Astrocyte (in vitro differentiated cells and primary cell): ENCODE measurements around the gene RAB21. TPM values are rescaled to one million over a fixed set of nuclear protein-coding genes. Genes with fewer than 3 reads are reported as not detected.

Experiments used
- DNase-seq: peaks from one replicate; pipeline ENCODE4 v3.0.0-alpha.2; 2010; ENCODE audit warnings: low read depth
- FAIRE-seq: peaks from 2 replicates; lab custom pipeline; 2011; peaks lifted over from hg19 to GRCh38; lab: Jason Lieb, UNC
- H2AFZ ChIP-seq: 2 replicates; pipeline ENCODE4 v1.6.0; 2012; ENCODE audit warnings: low read depth, low read length, inconsistent platforms
- H3K27ac ChIP-seq: 2 replicates; pipeline ENCODE4 v1.5.1; 2011; ENCODE audit warnings: low read depth, low read length, inconsistent platforms
- H3K27me3 ChIP-seq: 2 replicates; pipeline ENCODE4 v1.6.0; 2011; ENCODE audit warnings: low read length, inconsistent platforms; ENCODE audit not compliant: insufficient read depth
- H3K36me3 ChIP-seq: 2 replicates; pipeline ENCODE4 v1.5.1; 2011; ENCODE audit warnings: low read length, inconsistent platforms; ENCODE audit not compliant: insufficient read depth
- H3K4me1 ChIP-seq: 2 replicates; pipeline ENCODE4 v1.5.1; 2011; ENCODE audit warnings: low read length, inconsistent platforms; ENCODE audit not compliant: insufficient read depth
- H3K4me2 ChIP-seq: 2 replicates; pipeline ENCODE4 v1.6.0; 2012; ENCODE audit warnings: low read length, inconsistent platforms
- H3K4me3 ChIP-seq: 2 replicates; pipeline ENCODE4 v1.5.1; 2011; ENCODE audit warnings: low read depth, mild to moderate bottlenecking, low read length, inconsistent platforms; ENCODE audit not compliant: insufficient read depth
- H3K79me2 ChIP-seq: 2 replicates; pipeline ENCODE4 v1.6.0; 2012; ENCODE audit warnings: mild to moderate bottlenecking, low read length, inconsistent platforms; ENCODE audit not compliant: insufficient read depth
- H3K9ac ChIP-seq: 2 replicates; pipeline ENCODE4 v1.6.0; 2012; ENCODE audit warnings: mild to moderate bottlenecking, low read length, inconsistent platforms
- H3K9me3 ChIP-seq: 2 replicates; pipeline ENCODE4 v1.5.1; 2012; ENCODE audit warnings: low read depth, mild to moderate bottlenecking, low read length, inconsistent platforms; ENCODE audit not compliant: insufficient read depth
- H4K20me1 ChIP-seq: 2 replicates; pipeline ENCODE4 v1.6.0; 2012; ENCODE audit warnings: low read length, inconsistent platforms; ENCODE audit not compliant: insufficient read depth
- H3K27ac Mint-ChIP-seq: one replicate; pipeline ENCODE4 v1.8.0; 2021; ENCODE audit warnings: mild to moderate bottlenecking, mixed read lengths; ENCODE audit not compliant: unreplicated experiment
- H3K27me3 Mint-ChIP-seq: one replicate; pipeline ENCODE4 v1.8.0; 2021; ENCODE audit warnings: low read depth, mixed read lengths; ENCODE audit not compliant: unreplicated experiment
- H3K36me3 Mint-ChIP-seq: one replicate; pipeline ENCODE4 v1.8.0; 2021; ENCODE audit warnings: low read depth, mixed read lengths; ENCODE audit not compliant: unreplicated experiment
- H3K4me1 Mint-ChIP-seq: one replicate; pipeline ENCODE4 v1.8.0; 2021; ENCODE audit warnings: low read depth, mixed read lengths; ENCODE audit not compliant: unreplicated experiment
- H3K4me3 Mint-ChIP-seq: one replicate; pipeline ENCODE4 v1.8.0; 2021; ENCODE audit warnings: mild to moderate bottlenecking, moderate library complexity, mixed read lengths; ENCODE audit not compliant: unreplicated experiment
- H3K9me3 Mint-ChIP-seq: one replicate; pipeline ENCODE4 v1.8.0; 2021; ENCODE audit warnings: mild to moderate bottlenecking, mixed read lengths; ENCODE audit not compliant: unreplicated experiment
- CTCF ChIP-seq: IDR thresholded peaks from 2 replicates; pipeline ENCODE4 v1.5.1; 2011; ENCODE audit warnings: low read depth, mild to moderate bottlenecking, inconsistent platforms, low read length, moderate library complexity; ENCODE audit not compliant: insufficient read depth
- EZH2 ChIP-seq: IDR thresholded peaks from 2 replicates; pipeline ENCODE4 v1.6.1; 2012; ENCODE audit warnings: mild to moderate bottlenecking, low read length, inconsistent platforms; ENCODE audit not compliant: insufficient read depth
- total RNA-seq: library from RNA; stranded (reverse); gene quantifications from 2 replicates; pipeline ENCODE4 v1.2.1, GENCODE V29; 2021

RAB21 gene
- total RNA-seq, 1 donor from 2014 or later, result 88.5 TPM

- Histone ChIP-seq H4K20me1 (peaks cover 16% of the 10 kb centered on the region), H3K9ac (no peak overlapping the region), H3K27me3 (no peaks in the 10 kb centered on the region), H3K9me3 (no peaks in the 10 kb centered on the region), H3K4me2 (no peak overlapping the region), H3K79me2 (no peaks in the 10 kb centered on the region), H3K4me3 (no peak overlapping the region), H3K36me3 (peaks cover 7% of the 10 kb centered on the region), H3K27ac (no peak overlapping the region), H3K4me1 (no peaks in the 10 kb centered on the region), H2AFZ (no peak overlapping the region)
- H3K9me3 Mint-ChIP-seq, result no peaks in the 10 kb centered on the region
- no peak overlapping the region for H3K4me3 Mint-ChIP-seq
- no peaks in the 10 kb centered on the region for H3K27me3 Mint-ChIP-seq
- TF ChIP-seq CTCF, result no peak
- no peak for TF ChIP-seq EZH2
- FAIRE-seq (no peak), DNase-seq (no peak)
- peaks cover 6% of the 10 kb centered on the region for H3K4me1 Mint-ChIP-seq
- H3K27ac Mint-ChIP-seq, result no peak overlapping the region
- no peaks in the 10 kb centered on the region for H3K36me3 Mint-ChIP-seq
These were observed 36.9 kb downstream of the RAB21 start for GRCh38 chr12:71791473-71792150.

GRCh38 chr12:71792599-71792998 lies 37.9 kb downstream of the RAB21 start:
- H3K27me3 Mint-ChIP-seq, result no peaks in the 10 kb centered on the region
- Histone ChIP-seq H3K4me2 (no peak overlapping the region), H3K27ac (no peak overlapping the region), H3K4me1 (no peaks in the 10 kb centered on the region), H3K27me3 (no peaks in the 10 kb centered on the region), H2AFZ (no peak overlapping the region), H3K4me3 (no peak overlapping the region), H3K9ac (no peak overlapping the region), H4K20me1 (peaks cover 14% of the 10 kb centered on the region), H3K36me3 (peaks cover 4% of the 10 kb centered on the region), H3K79me2 (no peaks in the 10 kb centered on the region), H3K9me3 (no peaks in the 10 kb centered on the region)
- no peaks in the 10 kb centered on the region for H3K9me3 Mint-ChIP-seq
- H3K4me3 Mint-ChIP-seq, result no peak overlapping the region
- DNase-seq (no peak), FAIRE-seq (no peak)
- H3K4me1 Mint-ChIP-seq, result peaks cover under 1% of the 10 kb centered on the region
- TF ChIP-seq CTCF (no peak), EZH2 (no peak)
- no peaks in the 10 kb centered on the region for H3K36me3 Mint-ChIP-seq
- H3K27ac Mint-ChIP-seq, result no peak overlapping the region

GRCh38 chr12:71795901-71796300 lies 41.2 kb downstream of the RAB21 start:
- FAIRE-seq (no peak), DNase-seq (no peak)
- no peak overlapping the region for H3K9ac ChIP-seq
- no peak overlapping the region for H2AFZ ChIP-seq
- H4K20me1 ChIP-seq, result peaks cover 8% of the 10 kb centered on the region
- no peak overlapping the region for H3K4me3 ChIP-seq
- H3K4me3 Mint-ChIP-seq, result no peak overlapping the region
- H3K79me2 ChIP-seq, result no peaks in the 10 kb centered on the region
- peaks cover 4% of the 10 kb centered on the region for H3K4me1 ChIP-seq
- no peaks in the 10 kb centered on the region for H3K9me3 Mint-ChIP-seq
- H3K4me2 ChIP-seq, result no peak overlapping the region
- H3K9me3 ChIP-seq, result no peaks in the 10 kb centered on the region
- H3K4me1 Mint-ChIP-seq, result peaks cover 8% of the 10 kb centered on the region
- H3K27ac Mint-ChIP-seq, result no peak overlapping the region
- no peaks in the 10 kb centered on the region for H3K36me3 ChIP-seq
- no peaks in the 10 kb centered on the region for H3K27me3 ChIP-seq
- no peaks in the 10 kb centered on the region for H3K36me3 Mint-ChIP-seq
- H3K27me3 Mint-ChIP-seq, result no peaks in the 10 kb centered on the region
- TF ChIP-seq CTCF (no peak), EZH2 (no peak)
- no peak overlapping the region for H3K27ac ChIP-seq
